Peyer's patch (tissue), 4 donors: Measurements from ENCODE around the gene CALR3. TPM values are rescaled to one million over a fixed set of nuclear protein-coding genes. Genes with fewer than 3 reads are reported as not detected.

Experiments
- DNase-seq, 3 donors: peaks; one replicate each; pipeline ENCODE4 v3.0.0-alpha.2; 2017 to 2019
- H3K27ac ChIP-seq, 4 donors: fragments of 200-600 bp; sonication (generic); one replicate each; pipeline ENCODE4 v1.5.1; 2016 to 2019
- H3K27me3 ChIP-seq, 2 donors: fragments of 200-600 bp; sonication (generic); one replicate each; pipeline ENCODE4 v1.5.1; 2019
- H3K36me3 ChIP-seq, 3 donors: fragments of 200-600 bp; sonication (generic); one replicate each; pipeline ENCODE4 v1.5.1; 2016 to 2019
- H3K4me1 ChIP-seq, 4 donors: fragments of 200-600 bp; sonication (generic); one replicate each; pipeline ENCODE4 v1.5.1; 2016 to 2019
- H3K4me3 ChIP-seq, 4 donors: fragments of 200-600 bp; sonication (generic); 1 replicate in 3 of 4; 2 replicates in 1 of 4; pipeline ENCODE4 v1.5.1; 2016 to 2019; ENCODE audit warnings: mild to moderate bottlenecking in 1 of 4
- H3K9me3 ChIP-seq, 4 donors: fragments of 200-600 bp; sonication (generic); one replicate each; pipeline ENCODE4 v1.5.1; 2016 to 2019; ENCODE audit warnings: mild to moderate bottlenecking in 1 of 4
- CTCF ChIP-seq, 6 experiments: fragments of 450-650 bp in 4 of 6; fragments of 200-600 bp in 2 of 6; sonication (generic) in 1 of 6; IDR thresholded peaks; one replicate each; pipeline ENCODE4 v1.5.1; 2017 to 2019; ENCODE audit warnings: antibody characterized with exemption in 6 of 6, mild to moderate bottlenecking in 3 of 6, moderate library complexity in 1 of 6
- POLR2A ChIP-seq, 2 donors: fragments of 450-650 bp; IDR thresholded peaks; one replicate each; pipeline ENCODE4 v1.5.1; 2017; ENCODE audit warnings: antibody characterized with exemption in 2 of 2, mild to moderate bottlenecking in 2 of 2, moderate library complexity in 2 of 2
- total RNA-seq, 4 donors: library from RNA; depleted of rRNA; stranded (reverse); fragments of >200 nt; gene quantifications; one replicate each; pipeline ENCODE4 v1.1.0, GENCODE V29; 2016

The CALR3 gene
- total RNA-seq, 4 donors from 2014 or later: not detected

- Histone ChIP-seq H3K4me3 (no peak overlapping the region), H3K36me3 (peaks cover 0 to 17% (median 0%) of the 10 kb centered on the region in 3 donors), H3K9me3 (no peaks in the 10 kb centered on the region), H3K27me3 (no peaks in the 10 kb centered on the region), H3K27ac (peak overlapping the region in 2 of 4 donors; percentile 38 to 82), H3K4me1 (peaks cover 0 to 27% (median 19%) of the 10 kb centered on the region in 4 donors)
- TF ChIP-seq CTCF (IDR thresholded peaks at IDR 0.05): no peak
- no peak for TF ChIP-seq POLR2A (IDR thresholded peaks at IDR 0.05)
- peak in 2 of 3 donors; percentile 65 to 69 for DNase-seq
These were observed 53.3 kb downstream of the CALR3 start for GRCh38 chr19:16442386-16443276.

GRCh38 chr19:16441661-16442162, 54.3 kb downstream of the CALR3 start:
- DNase-seq: no peak
- Histone ChIP-seq H3K27me3 (no peaks in the 10 kb centered on the region), H3K36me3 (peaks cover 0 to 23% (median 0%) of the 10 kb centered on the region in 3 donors), H3K27ac (peak overlapping the region in 1 of 4 donors; percentile 28), H3K4me3 (no peak overlapping the region), H3K4me1 (peaks cover 0 to 20% (median 14%) of the 10 kb centered on the region in 4 donors), H3K9me3 (no peaks in the 10 kb centered on the region)
- TF ChIP-seq CTCF (IDR thresholded peaks at IDR 0.05): peak in 3 of 6 experiments; percentile 38 to 45 (median 43)
- no peak for TF ChIP-seq POLR2A (IDR thresholded peaks at IDR 0.05)

GRCh38 chr19:16436780-16437332, 59.1 kb downstream of the CALR3 start:
- DNase-seq: no peak
- Histone ChIP-seq H3K27ac (peak overlapping the region; percentile 1 to 76 (median 50)), H3K36me3 (peaks cover 0 to 42% (median 0%) of the 10 kb centered on the region in 3 donors), H3K4me3 (no peak overlapping the region), H3K4me1 (peaks cover 0 to 7% (median 2%) of the 10 kb centered on the region in 4 donors), H3K9me3 (no peaks in the 10 kb centered on the region), H3K27me3 (no peaks in the 10 kb centered on the region)
- TF ChIP-seq CTCF (IDR thresholded peaks at IDR 0.05): no peak
- no peak for TF ChIP-seq POLR2A (IDR thresholded peaks at IDR 0.05)

GRCh38 chr19:16435999-16436650, 59.8 kb downstream of the CALR3 start:
- no peak for DNase-seq
- H3K9me3 ChIP-seq: no peaks in the 10 kb centered on the region
- TF ChIP-seq CTCF (IDR thresholded peaks at IDR 0.05) (no peak), POLR2A (IDR thresholded peaks at IDR 0.05) (no peak)
- H3K36me3 ChIP-seq: peaks cover 0 to 39% (median 0%) of the 10 kb centered on the region in 3 donors
- H3K27me3 ChIP-seq: no peaks in the 10 kb centered on the region
- H3K4me3 ChIP-seq: no peak overlapping the region
- H3K4me1 ChIP-seq: peaks cover 0 to 7% (median 2%) of the 10 kb centered on the region in 4 donors
- peak overlapping the region; percentile 34 to 76 (median 58) for H3K27ac ChIP-seq

GRCh38 chr19:16435238-16435917, 60.6 kb downstream of the CALR3 start:
- Histone ChIP-seq H3K9me3 (no peaks in the 10 kb centered on the region), H3K4me3 (no peak overlapping the region), H3K36me3 (peaks cover 0 to 39% (median 0%) of the 10 kb centered on the region in 3 donors), H3K27ac (peak overlapping the region; percentile 34 to 76 (median 58)), H3K4me1 (peaks cover 0 to 7% (median 2%) of the 10 kb centered on the region in 4 donors), H3K27me3 (no peaks in the 10 kb centered on the region)
- DNase-seq: peak in 1 of 3 donors; percentile 63
- TF ChIP-seq CTCF (IDR thresholded peaks at IDR 0.05) (no peak), POLR2A (IDR thresholded peaks at IDR 0.05) (no peak)
